HG03108 (cell line): ENCODE measurements around the gene MBNL2.

ENCODE experiments used
- ATAC-seq: cut with Tn5 transposase; IDR thresholded peaks from one replicate; pipeline ENCODE4 v1.9.1; 2021; ENCODE audit warnings: moderate library complexity; ENCODE audit not compliant: unreplicated experiment

MBNL2 gene

DNA sequence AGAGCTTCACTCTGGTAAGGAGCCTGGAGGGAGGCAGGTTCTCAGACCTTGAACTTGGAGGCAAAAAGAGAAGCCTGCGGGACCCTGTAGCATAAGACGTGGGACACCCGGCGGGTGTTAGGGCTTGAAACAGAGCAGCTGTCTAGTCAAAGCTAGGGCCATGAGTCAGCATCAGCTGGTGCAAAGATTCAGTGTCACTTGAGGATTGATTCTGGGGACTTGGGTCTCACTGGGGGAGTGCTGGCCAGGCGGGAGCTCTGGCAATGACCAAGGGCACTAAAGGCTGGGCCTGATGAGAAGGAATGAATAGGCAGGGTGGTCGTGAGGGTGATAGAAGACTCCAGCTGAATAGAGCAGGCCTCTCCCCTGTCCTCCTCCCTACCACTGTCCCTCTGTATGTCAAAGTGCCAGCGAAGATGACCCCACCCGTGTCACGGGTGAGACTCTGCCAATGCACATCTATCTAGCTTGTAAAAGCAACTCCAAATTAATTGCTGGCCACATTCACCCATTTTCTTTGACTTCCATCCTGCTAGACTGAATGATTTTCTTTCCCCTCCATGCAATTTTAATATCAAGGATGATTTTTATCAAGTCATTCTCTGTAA is 97.1 kb downstream of the MBNL2 start:
- ATAC-seq = no peak

GRCh38 chr13:97321101-97321500 is 99.0 kb downstream of the MBNL2 start:
- no peak for ATAC-seq

GRCh38 chr13:97321616-97322321 is 99.6 kb downstream of the MBNL2 start:
- no peak for ATAC-seq

- no peak for ATAC-seq
Measured at GRCh38 chr13:97322740-97323342, 100.7 kb downstream of the MBNL2 start.

- ATAC-seq = no peak
Measured at GRCh38 chr13:97324115-97324514, 102.0 kb downstream of the MBNL2 start.

GRCh38 chr13:97325738-97326137 is 103.6 kb downstream of the MBNL2 start:
- no peak for ATAC-seq

- ATAC-seq = no peak
Measured at GRCh38 chr13:97327086-97327485, 105.0 kb downstream of the MBNL2 start.

DNA sequence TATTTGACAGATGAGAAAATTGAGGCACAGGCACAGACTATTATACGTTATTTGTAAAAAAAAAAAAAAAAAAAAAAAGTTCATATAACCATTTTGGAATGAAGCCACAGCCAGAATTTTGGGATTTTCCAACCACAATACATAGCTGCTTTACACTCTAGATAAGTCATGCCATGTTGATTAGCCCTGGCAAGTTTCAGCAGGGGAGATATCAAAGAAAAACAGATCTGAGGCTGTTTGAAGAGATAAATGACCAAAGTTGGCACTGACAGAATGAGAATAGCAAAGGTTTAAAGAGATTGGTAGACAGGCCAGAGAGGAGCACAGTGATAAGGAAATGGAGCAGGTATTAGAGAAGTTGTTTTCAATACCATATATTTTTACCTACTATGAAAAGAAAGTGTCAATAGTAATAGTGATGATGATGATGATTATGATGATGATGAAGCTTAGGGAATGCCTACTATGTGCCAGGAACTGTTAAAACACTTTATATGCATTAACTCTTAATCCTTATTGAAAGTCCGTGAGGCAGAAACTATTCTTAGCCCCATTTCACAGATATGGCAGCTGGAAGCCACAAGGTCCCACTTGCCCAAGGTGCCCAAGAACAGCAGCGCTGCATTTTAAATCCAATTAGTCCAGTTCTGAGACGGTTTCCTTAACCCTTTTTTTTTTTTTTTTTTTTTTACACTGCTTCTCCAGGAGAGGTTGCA is 105.5 kb downstream of the MBNL2 start:
- no peak for ATAC-seq

GRCh38 chr13:97328222-97328790 is 106.2 kb downstream of the MBNL2 start:
- no peak for ATAC-seq

GRCh38 chr13:97329331-97329730 is 107.2 kb downstream of the MBNL2 start:
- no peak for ATAC-seq

- no peak for ATAC-seq
Measured at GRCh38 chr13:97330448-97330847, 108.3 kb downstream of the MBNL2 start.

GRCh38 chr13:97332742-97333141 is 110.6 kb downstream of the MBNL2 start:
- ATAC-seq = no peak

DNA sequence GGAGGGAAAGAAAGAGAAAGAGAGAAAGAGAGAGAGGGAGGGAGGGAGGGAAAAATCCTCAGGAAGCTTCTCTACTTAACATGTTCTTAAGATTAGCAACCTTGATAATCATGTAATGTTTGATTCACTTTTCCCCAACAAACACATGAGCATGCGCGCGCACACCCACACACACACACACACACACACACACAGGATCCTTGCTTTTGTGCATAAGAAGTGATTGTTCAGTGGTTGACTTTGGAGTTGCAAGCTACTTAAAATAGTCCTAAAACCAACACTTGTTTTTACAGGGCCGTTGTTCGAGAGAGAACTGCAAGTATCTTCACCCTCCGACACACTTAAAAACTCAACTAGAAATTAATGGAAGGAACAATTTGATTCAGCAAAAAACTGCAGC is 111.8 kb downstream of the MBNL2 start:
- ATAC-seq = no peak

DNA sequence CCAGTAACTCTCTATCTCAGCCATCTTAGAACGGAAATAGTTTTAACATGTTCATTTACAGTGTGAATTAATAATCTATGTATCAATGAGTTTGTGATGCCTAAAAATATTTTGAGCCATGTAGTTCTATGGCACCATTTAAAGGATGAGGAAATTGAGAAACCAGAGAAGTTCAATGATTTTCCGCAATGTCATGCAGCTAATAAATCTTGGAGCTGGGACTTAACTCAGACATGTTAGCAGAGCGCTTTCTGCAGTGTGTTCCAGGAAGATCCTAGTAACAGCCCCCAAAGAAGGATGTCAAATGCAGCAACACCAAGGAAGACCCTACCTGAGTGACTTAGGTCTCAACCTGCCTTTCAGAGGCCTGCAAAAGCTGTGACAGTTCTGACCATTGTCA is 112.6 kb downstream of the MBNL2 start:
- ATAC-seq = no peak

GRCh38 chr13:97335488-97336134 is 113.5 kb downstream of the MBNL2 start:
- no peak for ATAC-seq

DNA sequence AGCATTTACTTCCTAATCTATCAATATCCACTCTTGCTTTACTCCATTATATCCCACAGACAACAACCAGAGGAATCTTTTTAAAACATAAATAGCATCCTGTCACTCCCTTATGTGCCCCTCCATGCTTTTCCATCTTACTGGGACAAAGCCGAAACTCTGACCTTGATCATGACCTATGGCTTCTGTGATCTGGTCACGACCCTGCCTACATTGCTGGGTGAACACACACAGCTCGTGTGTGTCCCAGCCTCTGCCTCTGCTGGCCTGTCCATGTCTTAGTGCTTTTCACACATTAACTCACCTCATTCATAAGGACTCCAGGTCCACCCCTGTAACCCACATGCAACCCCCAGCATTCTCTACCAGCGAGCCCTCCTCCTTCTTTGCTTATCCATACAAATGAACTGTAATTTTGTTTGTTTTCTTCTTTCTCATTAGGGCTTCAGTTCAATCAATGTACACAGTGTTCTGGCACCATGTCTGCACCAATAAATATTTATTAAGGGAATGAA is 115.9 kb downstream of the MBNL2 start:
- no peak for ATAC-seq

GRCh38 chr13:97338571-97338970 is 116.4 kb downstream of the MBNL2 start:
- no peak for ATAC-seq

- no peak for ATAC-seq
Measured at GRCh38 chr13:97339019-97339987, 117.2 kb downstream of the MBNL2 start.

GRCh38 chr13:97339988-97340749 is 118.0 kb downstream of the MBNL2 start:
- no peak for ATAC-seq
